IMR-90 (cell line): ENCODE data around the gene AKNA. TPM values are rescaled to one million over a fixed set of nuclear protein-coding genes. Genes with fewer than 3 reads are reported as not detected.
"Not testable (repeated sequence)": the region's sequence is repeated elsewhere in the genome, so short reads cannot be mapped to it uniquely, and the experiment has no call there.

Experiments used
- ATAC-seq: fragments of 200-7000 bp; cut with Tn5 transposase; 2 replicates; pipeline ENCODE4 v1.9.1; 2020; ENCODE audit warnings: low read depth, mild to moderate bottlenecking, moderate library complexity
- BruUV-seq: library from RNA; stranded (reverse); fragments of 400-500 nt; replicated peaks from 2 replicates; lab custom pipeline; 2021; lab: Mats Ljungman, UMichigan
- CTCF ChIA-PET: fragments of 300-600 bp; formaldehyde crosslinking; extraction: SDS; loops from one replicate; lab custom pipeline; 2021; ENCODE audit warnings: antibody characterized with exemption; lab: Yijun Ruan, JAX
- POLR2A ChIA-PET: fragments of 300-600 bp; sonication (Branson Sonifier 250); formaldehyde crosslinking; loops from one replicate; lab custom pipeline; 2022; ENCODE audit warnings: antibody characterized with exemption; ENCODE audit not compliant: unreplicated experiment; lab: Charles Lee
- DNase-seq: peaks from one replicate; pipeline ENCODE4 v3.0.0; 2013
- H2AFZ ChIP-seq: replicated peaks from 2 replicates; pipeline ENCODE3; 2013; ENCODE audit warnings: low read length, mild to moderate bottlenecking; ENCODE audit not compliant: poor library complexity
- H2AK5ac ChIP-seq: 2 replicates; pipeline ENCODE4 v1.6.1; 2013; ENCODE audit warnings: low read depth, low read length, inconsistent platforms
- H2AK9ac ChIP-seq: replicated peaks from 2 replicates; pipeline ENCODE3; 2013; ENCODE audit warnings: mild to moderate bottlenecking, low read depth, low read length, moderate library complexity; ENCODE audit not compliant: poor library complexity
- H2BK120ac ChIP-seq: 2 replicates; pipeline ENCODE4 v1.6.1; 2013; ENCODE audit warnings: low read depth, low read length, inconsistent platforms
- H2BK15ac ChIP-seq: 3 replicates; pipeline ENCODE4 v1.6.1; 2013; ENCODE audit warnings: low read depth, low read length, inconsistent platforms
- H2BK20ac ChIP-seq: 2 replicates; pipeline ENCODE4 v1.6.1; 2013; ENCODE audit warnings: low read depth, mild to moderate bottlenecking, inconsistent platforms, low read length, moderate library complexity
- H2BK5ac ChIP-seq: 2 replicates; pipeline ENCODE4 v1.6.1; 2013; ENCODE audit warnings: mild to moderate bottlenecking, low read depth, low read length, inconsistent platforms; ENCODE audit not compliant: poor library complexity, severe bottlenecking
- H3K14ac ChIP-seq: replicated peaks from 2 replicates; pipeline ENCODE4 v1.6.1; 2013; ENCODE audit warnings: low read depth, low read length, inconsistent platforms
- H3K18ac ChIP-seq: 2 replicates; pipeline ENCODE4 v1.6.1; 2013; ENCODE audit warnings: low read depth, low read length, control low read depth
- H3K23ac ChIP-seq: 2 replicates; pipeline ENCODE4 v1.6.1; 2013; ENCODE audit warnings: low read depth, low read length, inconsistent platforms
- H3K27ac ChIP-seq: 2 replicates; pipeline ENCODE4 v1.5.1; 2013; ENCODE audit warnings: mild to moderate bottlenecking, control low read depth, low read length; ENCODE audit not compliant: insufficient read depth
- H3K27me3 ChIP-seq: 2 replicates; pipeline ENCODE4 v1.6.1; 2013; ENCODE audit warnings: low read length; ENCODE audit not compliant: control insufficient read depth, insufficient read depth
- H3K36me3 ChIP-seq: 2 replicates; pipeline ENCODE4 v1.6.1; 2013; ENCODE audit warnings: low read length, mixed read lengths; ENCODE audit not compliant: control insufficient read depth, insufficient read depth
- H3K4ac ChIP-seq: 2 replicates; pipeline ENCODE4 v1.6.1; 2013; ENCODE audit warnings: low read depth, low read length, inconsistent platforms
- H3K4me1 ChIP-seq: 2 replicates; pipeline ENCODE4 v1.6.1; 2013; ENCODE audit warnings: low read length, mixed read lengths; ENCODE audit not compliant: control insufficient read depth, insufficient read depth
- H3K4me2 ChIP-seq: 2 replicates; pipeline ENCODE4 v1.6.1; 2013; ENCODE audit warnings: low read depth, mild to moderate bottlenecking, control low read depth, low read length, moderate library complexity
- H3K4me3 ChIP-seq: 2 replicates; pipeline ENCODE4 v1.5.1; 2013; ENCODE audit warnings: low read depth, mild to moderate bottlenecking, control low read depth, low read length, moderate library complexity; ENCODE audit not compliant: insufficient read depth
- H3K56ac ChIP-seq: 2 replicates; pipeline ENCODE4 v1.6.1; 2013; ENCODE audit warnings: low read length, inconsistent platforms; ENCODE audit not compliant: insufficient read depth; ENCODE audit errors: extremely low read depth
- H3K79me1 ChIP-seq, 2 experiments: 2 replicates each; pipeline ENCODE4 v1.6.1; 2013; ENCODE audit warnings: low read length in 2 of 2, inconsistent platforms in 1 of 2, low read depth in 1 of 2
- H3K9ac ChIP-seq: 2 replicates; pipeline ENCODE4 v1.6.1; 2013; ENCODE audit warnings: low read depth, low read length, control low read depth
- H3K9me1 ChIP-seq: 2 replicates; pipeline ENCODE4 v1.6.1; 2013; ENCODE audit warnings: low read length, inconsistent platforms; ENCODE audit not compliant: insufficient read depth
- H3K9me3 ChIP-seq: 2 replicates; pipeline ENCODE4 v1.6.1; 2013; ENCODE audit warnings: low read length; ENCODE audit not compliant: control insufficient read depth, insufficient read depth
- H4K20me1 ChIP-seq: 2 replicates; pipeline ENCODE4 v1.6.1; 2013; ENCODE audit warnings: low read length, inconsistent platforms; ENCODE audit not compliant: insufficient read depth
- H4K5ac ChIP-seq: 2 replicates; pipeline ENCODE4 v1.6.1; 2013; ENCODE audit warnings: mild to moderate bottlenecking, low read depth, low read length, control low read depth
- H4K8ac ChIP-seq, 2 experiments: 2 replicates each; pipeline ENCODE4 v1.6.1; 2013; ENCODE audit warnings: low read depth in 2 of 2, low read length in 2 of 2, control low read depth in 1 of 2, inconsistent platforms in 1 of 2
- H4K91ac ChIP-seq: 2 replicates; pipeline ENCODE4 v1.6.1; 2013; ENCODE audit warnings: low read depth, low read length, inconsistent platforms; ENCODE audit not compliant: insufficient read depth
- WGBS, 2 experiments: methylation state at CpG; one replicate each; pipeline versions ENCODE4 v1.1.5 to v1.1.7; 2013; ENCODE audit warnings: missing lambda C conversion rate in 2 of 2; ENCODE audit not compliant: insufficient read length in 1 of 2; ENCODE audit errors: extremely low coverage in 2 of 2; 5-methylcytosine and 5-hydroxymethylcytosine counted together
- dilution Hi-C: fragments of 300-500 bp; cut with HindIII; formaldehyde crosslinking; loops from one replicate; pipeline ENCODE4 v1.14.3; 2018; ENCODE audit warnings: low sequenced_read_pairs; ENCODE audit not compliant: unreplicated experiment
- in situ Hi-C: fragments of 300-500 bp; cut with MboI; formaldehyde crosslinking; loops from 3 replicates; pipeline ENCODE4 v1.14.3; 2019; ENCODE audit warnings: low sequenced_read_pairs, inconsistent platforms, mixed read lengths
- intact Hi-C: fragments of 100-400 bp; cut with micrococcal nuclease; formaldehyde crosslinking; loops from 2 replicates; pipeline ENCODE4 v1.10.0; 2022
- polyA plus RNA-seq, 3 experiments: library from polyadenylated mRNA; depleted of rRNA; stranded (reverse); fragments of >200 nt; gene quantifications; 2 replicates each; pipeline ENCODE4 v1.2.3, GENCODE V29; 2012; ENCODE audit warnings: low replicate concordance in 1 of 3
- total RNA-seq: library from RNA; depleted of rRNA; stranded (reverse); fragments of >200 nt; gene quantifications from 2 replicates; pipeline ENCODE4 v1.2.3, GENCODE V29; 2012

The AKNA gene
- total and polyA plus RNA-seq, 2 of the 4 experiments (the other 2 are of a cell fraction), result 2.7 to 7.3 TPM

- H3K9me3 ChIP-seq, H3K4ac ChIP-seq, H4K8ac ChIP-seq, dilution Hi-C loops, BruUV-seq, H2BK15ac ChIP-seq, H2BK20ac ChIP-seq, H3K27me3 ChIP-seq, H4K5ac ChIP-seq, H4K20me1 ChIP-seq, H3K9ac ChIP-seq, H2AFZ ChIP-seq, H3K4me2 ChIP-seq, H4K91ac ChIP-seq, CTCF ChIA-PET, H2BK5ac ChIP-seq, DNase-seq, POLR2A ChIA-PET, H3K4me1 ChIP-seq, H3K79me1 ChIP-seq, H3K18ac ChIP-seq, H3K23ac ChIP-seq, ATAC-seq, in situ Hi-C loops, H2AK5ac ChIP-seq, H3K27ac ChIP-seq, intact Hi-C loops, H3K4me3 ChIP-seq, H2BK120ac ChIP-seq, H3K36me3 ChIP-seq, H3K56ac ChIP-seq, H2AK9ac ChIP-seq, H3K9me1 ChIP-seq, H3K14ac ChIP-seq: not testable (repeated sequence)
- no CpG with 5 or more reads among the region's 3 CpGs for WGBS, 2 experiments
Observed at GRCh38 chr9:114325684-114326254, 62.0 kb downstream of the AKNA start.

DNA sequence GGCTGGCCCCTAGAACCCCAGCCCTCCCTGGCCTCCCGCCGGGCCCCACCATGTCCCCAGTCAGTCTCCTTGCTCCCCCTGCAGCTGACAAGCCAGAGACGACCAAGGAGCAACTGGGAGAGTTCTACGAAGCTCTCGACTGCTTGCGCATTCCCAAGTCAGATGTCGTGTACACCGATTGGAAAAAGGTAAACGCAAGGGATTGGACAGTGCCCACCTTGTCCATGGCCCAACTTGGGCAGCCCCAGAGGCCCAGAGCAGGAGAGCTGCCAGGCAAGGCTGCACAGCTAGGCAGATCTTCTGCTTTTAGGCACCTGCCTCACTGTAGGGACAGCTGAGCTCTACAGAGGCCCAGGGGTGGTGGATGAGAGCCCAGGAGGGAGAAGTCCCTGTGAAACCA lies 62.8 kb downstream of the AKNA start:
- H3K27me3 ChIP-seq, H3K18ac ChIP-seq, intact Hi-C loops, H3K79me1 ChIP-seq, POLR2A ChIA-PET, dilution Hi-C loops, BruUV-seq, DNase-seq, H2BK120ac ChIP-seq, H3K4me1 ChIP-seq, H3K4ac ChIP-seq, H4K20me1 ChIP-seq, H3K56ac ChIP-seq, H3K36me3 ChIP-seq, H4K91ac ChIP-seq, H3K4me2 ChIP-seq, H3K14ac ChIP-seq, H2AFZ ChIP-seq, H3K9me3 ChIP-seq, H4K8ac ChIP-seq, H3K9me1 ChIP-seq, CTCF ChIA-PET, H3K27ac ChIP-seq, ATAC-seq, in situ Hi-C loops, H2BK15ac ChIP-seq, H4K5ac ChIP-seq, H3K9ac ChIP-seq, H2AK5ac ChIP-seq, H2BK20ac ChIP-seq, H2BK5ac ChIP-seq, H3K23ac ChIP-seq, H2AK9ac ChIP-seq, H3K4me3 ChIP-seq: not testable (repeated sequence)
- WGBS, 2 experiments, result no CpG with 5 or more reads among the region's 9 CpGs
